Stimulated activated CD4-positive, alpha-beta T cell treated with anti-CD3 and anti-CD28 coated beads, Interleukin-1b, Interleukin-23, amount 100 ng/mL, for 1 hour (primary cell): ENCODE measurements around the gene GAK.

Source experiments
- DNase-seq, 2 donors: peaks; one replicate each; pipeline ENCODE4 v3.0.0-alpha.2; 2020; ENCODE audit warnings: low read depth in 2 of 2

The GAK gene

GRCh38 chr4:964346-965025 is 32.4 kb upstream of the GAK start:
- no peak for DNase-seq

- DNase-seq: no peak
Measured at GRCh38 chr4:963276-964225, 31.4 kb upstream of the GAK start.

GRCh38 chr4:962231-963208 is 30.4 kb upstream of the GAK start:
- no peak for DNase-seq

GRCh38 chr4:961351-962230 is 29.5 kb upstream of the GAK start:
- DNase-seq: no peak

GRCh38 chr4:960636-961350 is 28.7 kb upstream of the GAK start:
- DNase-seq: no peak

GRCh38 chr4:960140-960635 is 28.1 kb upstream of the GAK start:
- no peak for DNase-seq

GRCh38 chr4:959338-960139 is 27.4 kb upstream of the GAK start:
- DNase-seq: no peak

GRCh38 chr4:958696-959337 is 26.7 kb upstream of the GAK start:
- DNase-seq: no peak

GRCh38 chr4:958314-958665 is 26.2 kb upstream of the GAK start:
- DNase-seq: no peak

- DNase-seq: no peak
Measured at GRCh38 chr4:957581-958313, 25.6 kb upstream of the GAK start.

GRCh38 chr4:957231-957580 is 25.1 kb upstream of the GAK start:
- no peak for DNase-seq

- DNase-seq: no peak
Measured at GRCh38 chr4:956531-957230, 24.6 kb upstream of the GAK start.

- DNase-seq: no peak
Measured at GRCh38 chr4:955931-956381, 23.8 kb upstream of the GAK start.

GRCh38 chr4:955161-955921 is 23.2 kb upstream of the GAK start:
- DNase-seq: no peak

GRCh38 chr4:954211-955020 is 22.3 kb upstream of the GAK start:
- no peak for DNase-seq

- DNase-seq: no peak
Measured at GRCh38 chr4:953574-953915, 21.4 kb upstream of the GAK start.
